ENCODE data around the gene PELI1.

DNA sequence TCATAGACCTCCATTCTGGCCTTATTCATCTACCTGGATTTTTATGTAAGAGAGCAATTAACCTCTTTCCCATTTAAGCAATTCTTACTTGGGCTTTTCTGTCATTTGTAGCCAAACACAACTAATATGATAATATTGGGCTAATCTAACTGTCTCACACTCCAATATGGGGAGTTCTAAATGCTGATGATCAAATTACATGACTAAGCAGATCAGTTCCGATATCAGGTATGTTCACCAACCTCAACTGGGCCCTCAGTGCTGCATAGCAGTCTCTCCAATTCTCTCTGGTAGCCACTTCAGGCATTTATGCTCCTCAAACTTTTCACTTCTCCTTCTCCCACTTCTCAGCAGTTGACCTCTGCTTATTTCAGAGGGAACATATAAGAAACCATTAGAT lies 64.0 kb downstream of the PELI1 start:
- TF ChIP-seq, protein P1, sequence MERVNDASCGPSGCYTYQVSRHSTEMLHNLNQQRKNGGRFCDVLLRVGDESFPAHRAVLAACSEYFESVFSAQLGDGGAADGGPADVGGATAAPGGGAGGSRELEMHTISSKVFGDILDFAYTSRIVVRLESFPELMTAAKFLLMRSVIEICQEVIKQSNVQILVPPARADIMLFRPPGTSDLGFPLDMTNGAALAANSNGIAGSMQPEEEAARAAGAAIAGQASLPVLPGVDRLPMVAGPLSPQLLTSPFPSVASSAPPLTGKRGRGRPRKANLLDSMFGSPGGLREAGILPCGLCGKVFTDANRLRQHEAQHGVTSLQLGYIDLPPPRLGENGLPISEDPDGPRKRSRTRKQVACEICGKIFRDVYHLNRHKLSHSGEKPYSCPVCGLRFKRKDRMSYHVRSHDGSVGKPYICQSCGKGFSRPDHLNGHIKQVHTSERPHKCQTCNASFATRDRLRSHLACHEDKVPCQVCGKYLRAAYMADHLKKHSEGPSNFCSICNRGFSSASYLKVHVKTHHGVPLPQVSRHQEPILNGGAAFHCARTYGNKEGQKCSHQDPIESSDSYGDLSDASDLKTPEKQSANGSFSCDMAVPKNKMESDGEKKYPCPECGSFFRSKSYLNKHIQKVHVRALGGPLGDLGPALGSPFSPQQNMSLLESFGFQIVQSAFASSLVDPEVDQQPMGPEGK (CRISPR knock-in tag; IDR thresholded peaks at IDR 0.05; ENCODE audit: borderline replicate concordance), result no peak
- TF ChIP-seq RARB (CRISPR knock-in tag; IDR thresholded peaks at IDR 0.05) (no peak), ISL1 (CRISPR knock-in tag; IDR thresholded peaks at IDR 0.05) (no peak), ZFP30 (CRISPR knock-in tag; IDR thresholded peaks at IDR 0.05) (no peak), ZNF8 (CRISPR knock-in tag; IDR thresholded peaks at IDR 0.05) (no peak), SNAI2 (CRISPR knock-in tag; IDR thresholded peaks at IDR 0.05) (no peak)

All from SK-N-SH treated with all-trans-retinoic acid at 6 μM for 48 hours (cell line).